Tibial nerve (tissue), 4 donors: ENCODE measurements around the gene MBD3L2B.

Experiments used
- EP300 ChIP-seq, 2 donors: sonication (generic); formaldehyde crosslinking; IDR thresholded peaks; one replicate each; pipeline ENCODE4 v1.6.1; 2017; ENCODE audit warnings: antibody characterized with exemption in 2 of 2, mild to moderate bottlenecking in 1 of 2
- POLR2A ChIP-seq, 2 donors: fragments of 450-650 bp; IDR thresholded peaks; one replicate each; pipeline ENCODE4 v1.6.1; 2017; ENCODE audit warnings: antibody characterized with exemption in 2 of 2, mild to moderate bottlenecking in 2 of 2, moderate library complexity in 2 of 2
- TF ChIP-seq, protein P1 (sequence below), 5 experiments: fragments of 200-600 bp in 3 of 5; fragments of 450-650 bp in 2 of 5; sonication (generic) in 3 of 5; IDR thresholded peaks; one replicate each; pipeline ENCODE4 v1.5.1; 2016 to 2019; ENCODE audit warnings: antibody characterized with exemption in 5 of 5, mild to moderate bottlenecking in 3 of 5, moderate library complexity in 2 of 5

DNA sequence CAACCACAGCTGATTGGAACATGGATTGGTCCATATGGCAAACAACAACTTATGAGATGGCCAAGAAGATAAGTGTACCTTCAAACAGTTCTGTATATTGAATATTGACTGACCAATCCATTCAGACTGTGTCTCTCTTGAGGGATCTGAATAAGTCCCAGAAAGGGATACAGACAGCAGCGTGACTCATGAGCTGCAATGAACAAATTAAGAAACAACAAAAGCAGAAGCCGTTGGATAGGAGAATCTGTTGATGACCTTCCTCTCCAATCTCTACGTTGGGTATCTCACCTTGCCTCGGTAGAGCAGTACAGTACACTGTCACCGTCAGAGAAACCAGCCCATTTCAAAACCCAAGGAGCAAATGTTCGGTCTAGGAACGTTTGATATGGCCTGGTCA, 21.3 kb downstream of the MBD3L2B start:
- TF ChIP-seq POLR2A (IDR thresholded peaks at IDR 0.05) (no peak), EP300 (IDR thresholded peaks at IDR 0.05) (no peak)
- TF ChIP-seq, protein P1, sequence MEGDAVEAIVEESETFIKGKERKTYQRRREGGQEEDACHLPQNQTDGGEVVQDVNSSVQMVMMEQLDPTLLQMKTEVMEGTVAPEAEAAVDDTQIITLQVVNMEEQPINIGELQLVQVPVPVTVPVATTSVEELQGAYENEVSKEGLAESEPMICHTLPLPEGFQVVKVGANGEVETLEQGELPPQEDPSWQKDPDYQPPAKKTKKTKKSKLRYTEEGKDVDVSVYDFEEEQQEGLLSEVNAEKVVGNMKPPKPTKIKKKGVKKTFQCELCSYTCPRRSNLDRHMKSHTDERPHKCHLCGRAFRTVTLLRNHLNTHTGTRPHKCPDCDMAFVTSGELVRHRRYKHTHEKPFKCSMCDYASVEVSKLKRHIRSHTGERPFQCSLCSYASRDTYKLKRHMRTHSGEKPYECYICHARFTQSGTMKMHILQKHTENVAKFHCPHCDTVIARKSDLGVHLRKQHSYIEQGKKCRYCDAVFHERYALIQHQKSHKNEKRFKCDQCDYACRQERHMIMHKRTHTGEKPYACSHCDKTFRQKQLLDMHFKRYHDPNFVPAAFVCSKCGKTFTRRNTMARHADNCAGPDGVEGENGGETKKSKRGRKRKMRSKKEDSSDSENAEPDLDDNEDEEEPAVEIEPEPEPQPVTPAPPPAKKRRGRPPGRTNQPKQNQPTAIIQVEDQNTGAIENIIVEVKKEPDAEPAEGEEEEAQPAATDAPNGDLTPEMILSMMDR (IDR thresholded peaks at IDR 0.05) = no peak
